ENCODE measurements around the gene ITGAD.

DNA sequence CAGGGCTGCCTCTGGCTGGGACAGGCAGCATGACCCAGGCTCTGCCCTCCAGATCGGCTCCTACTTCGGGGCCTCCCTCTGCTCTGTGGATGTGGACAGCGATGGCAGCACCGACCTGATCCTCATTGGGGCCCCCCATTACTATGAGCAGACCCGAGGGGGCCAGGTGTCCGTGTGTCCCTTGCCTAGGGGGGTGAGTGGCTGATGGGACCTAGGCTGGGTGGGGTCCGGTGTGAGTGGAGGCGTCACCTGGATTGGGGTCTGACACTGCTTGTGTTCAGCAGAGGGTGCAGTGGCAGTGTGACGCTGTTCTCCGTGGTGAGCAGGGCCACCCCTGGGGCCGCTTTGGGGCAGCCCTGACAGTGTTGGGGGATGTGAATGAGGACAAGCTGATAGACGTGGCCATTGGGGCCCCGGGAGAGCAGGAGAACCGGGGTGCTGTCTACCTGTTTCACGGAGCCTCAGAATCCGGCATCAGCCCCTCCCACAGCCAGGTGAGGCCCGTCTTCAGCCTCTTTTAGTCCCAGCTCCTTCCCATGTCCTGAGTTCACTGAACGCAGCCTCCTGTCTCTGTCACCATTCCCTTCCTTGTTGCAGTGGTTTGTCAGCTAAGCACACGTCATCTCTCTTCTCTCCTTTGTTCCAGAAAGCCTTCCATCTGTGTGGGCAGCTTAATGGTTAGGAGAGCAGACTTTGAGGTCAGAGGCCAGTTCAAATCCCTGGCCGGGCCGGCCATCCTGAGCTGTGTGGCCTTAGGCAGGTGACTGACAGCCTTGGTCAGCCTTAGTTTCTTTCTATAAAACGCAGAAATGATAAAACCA, 18.1 kb downstream of the ITGAD start:
- TF ChIP-seq, protein P1, sequence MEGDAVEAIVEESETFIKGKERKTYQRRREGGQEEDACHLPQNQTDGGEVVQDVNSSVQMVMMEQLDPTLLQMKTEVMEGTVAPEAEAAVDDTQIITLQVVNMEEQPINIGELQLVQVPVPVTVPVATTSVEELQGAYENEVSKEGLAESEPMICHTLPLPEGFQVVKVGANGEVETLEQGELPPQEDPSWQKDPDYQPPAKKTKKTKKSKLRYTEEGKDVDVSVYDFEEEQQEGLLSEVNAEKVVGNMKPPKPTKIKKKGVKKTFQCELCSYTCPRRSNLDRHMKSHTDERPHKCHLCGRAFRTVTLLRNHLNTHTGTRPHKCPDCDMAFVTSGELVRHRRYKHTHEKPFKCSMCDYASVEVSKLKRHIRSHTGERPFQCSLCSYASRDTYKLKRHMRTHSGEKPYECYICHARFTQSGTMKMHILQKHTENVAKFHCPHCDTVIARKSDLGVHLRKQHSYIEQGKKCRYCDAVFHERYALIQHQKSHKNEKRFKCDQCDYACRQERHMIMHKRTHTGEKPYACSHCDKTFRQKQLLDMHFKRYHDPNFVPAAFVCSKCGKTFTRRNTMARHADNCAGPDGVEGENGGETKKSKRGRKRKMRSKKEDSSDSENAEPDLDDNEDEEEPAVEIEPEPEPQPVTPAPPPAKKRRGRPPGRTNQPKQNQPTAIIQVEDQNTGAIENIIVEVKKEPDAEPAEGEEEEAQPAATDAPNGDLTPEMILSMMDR (IDR thresholded peaks at IDR 0.05) = no peak
- no peak for TF ChIP-seq POLR2A (IDR thresholded peaks at IDR 0.05)

Data from heart left ventricle (tissue), 13 donors.